HG03175 (cell line): ENCODE data around the gene SLC10A1.
A peak's percentile ranks its signal among the peaks of the same experiment; 100 is the strongest.

Experiments
- ATAC-seq: cut with Tn5 transposase; IDR thresholded peaks from one replicate; pipeline ENCODE4 v1.9.1; 2021; ENCODE audit warnings: mild to moderate bottlenecking, moderate library complexity; ENCODE audit not compliant: unreplicated experiment

The SLC10A1 gene

DNA sequence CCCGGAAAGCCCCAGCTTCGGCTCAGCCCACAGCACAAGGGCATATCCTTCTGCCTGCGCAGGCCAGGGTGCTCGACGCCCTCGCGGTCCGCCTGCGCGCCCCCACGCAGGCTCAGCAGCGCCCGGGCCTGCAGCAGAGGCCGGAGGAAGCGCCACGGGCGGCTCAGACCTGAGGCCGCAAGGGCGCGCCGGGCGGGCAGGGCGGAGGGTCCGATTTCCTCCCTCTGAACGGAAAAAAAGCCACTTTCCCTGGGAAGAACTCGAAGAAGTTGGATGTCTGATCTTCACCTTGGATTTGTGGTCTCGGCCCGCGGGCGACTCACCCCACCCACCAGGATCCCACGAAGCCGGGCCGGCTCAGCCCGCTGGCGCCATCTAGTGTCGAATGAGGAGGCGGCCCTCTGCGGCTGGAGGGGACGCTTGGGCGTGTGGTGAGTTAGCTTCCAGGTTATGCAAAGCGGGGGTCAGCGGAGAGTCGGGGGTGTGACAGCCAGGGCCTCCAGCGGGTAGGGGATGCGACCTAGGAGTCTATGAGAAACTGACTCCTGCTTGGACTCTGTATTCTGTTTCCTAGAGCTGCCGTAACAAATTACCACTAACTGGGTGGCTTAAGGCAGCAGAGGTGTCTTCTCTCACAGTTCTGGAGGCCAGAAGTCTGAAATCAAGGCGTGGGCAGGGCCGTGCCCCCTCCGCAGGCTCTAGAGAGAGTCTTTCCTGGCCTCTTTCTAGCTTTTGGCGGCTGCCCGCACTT, 70.1 kb downstream of the SLC10A1 start:
- peak; percentile 83 for ATAC-seq
